Effector memory CD8-positive, alpha-beta T cell (primary cell): ENCODE measurements around the gene DENND1B.
"Not testable (repeated sequence)": the region's sequence is repeated elsewhere in the genome, so short reads cannot be mapped to it uniquely, and the experiment has no call there.

Experiments used
- ATAC-seq: fragments of 150-1000 bp; cut with Tn5 transposase; replicated peaks from 2 replicates; pipeline ENCODE4 v1.10.0; 2021; ENCODE audit warnings: mild to moderate bottlenecking, moderate library complexity
- DNase-seq, 3 experiments: peaks; one replicate each; pipeline ENCODE4 v3.0.0; 2021
- H3K27ac Mint-ChIP-seq, 2 donors: one replicate each; pipeline ENCODE4 v1.8.0; 2022; ENCODE audit warnings: mild to moderate bottlenecking in 2 of 2, mixed read lengths in 2 of 2, moderate library complexity in 2 of 2
- H3K27me3 Mint-ChIP-seq, 2 donors: one replicate each; pipeline ENCODE4 v1.8.0; 2022; ENCODE audit warnings: mixed read lengths in 2 of 2
- H3K36me3 Mint-ChIP-seq: one replicate; pipeline ENCODE4 v1.8.0; 2022; ENCODE audit warnings: mild to moderate bottlenecking, moderate library complexity, mixed read lengths; ENCODE audit not compliant: insufficient read depth
- H3K4me1 Mint-ChIP-seq, 2 donors: one replicate each; pipeline ENCODE4 v1.8.0; 2022; ENCODE audit warnings: low read depth in 2 of 2, mixed read lengths in 2 of 2
- H3K4me3 Mint-ChIP-seq, 2 donors: one replicate each; pipeline ENCODE4 v1.8.0; 2022; ENCODE audit warnings: mild to moderate bottlenecking in 2 of 2, mixed read lengths in 2 of 2, moderate library complexity in 2 of 2
- H3K9me3 Mint-ChIP-seq, 2 donors: one replicate each; pipeline ENCODE4 v1.8.0; 2022; ENCODE audit warnings: mixed read lengths in 2 of 2

The DENND1B gene

DNA sequence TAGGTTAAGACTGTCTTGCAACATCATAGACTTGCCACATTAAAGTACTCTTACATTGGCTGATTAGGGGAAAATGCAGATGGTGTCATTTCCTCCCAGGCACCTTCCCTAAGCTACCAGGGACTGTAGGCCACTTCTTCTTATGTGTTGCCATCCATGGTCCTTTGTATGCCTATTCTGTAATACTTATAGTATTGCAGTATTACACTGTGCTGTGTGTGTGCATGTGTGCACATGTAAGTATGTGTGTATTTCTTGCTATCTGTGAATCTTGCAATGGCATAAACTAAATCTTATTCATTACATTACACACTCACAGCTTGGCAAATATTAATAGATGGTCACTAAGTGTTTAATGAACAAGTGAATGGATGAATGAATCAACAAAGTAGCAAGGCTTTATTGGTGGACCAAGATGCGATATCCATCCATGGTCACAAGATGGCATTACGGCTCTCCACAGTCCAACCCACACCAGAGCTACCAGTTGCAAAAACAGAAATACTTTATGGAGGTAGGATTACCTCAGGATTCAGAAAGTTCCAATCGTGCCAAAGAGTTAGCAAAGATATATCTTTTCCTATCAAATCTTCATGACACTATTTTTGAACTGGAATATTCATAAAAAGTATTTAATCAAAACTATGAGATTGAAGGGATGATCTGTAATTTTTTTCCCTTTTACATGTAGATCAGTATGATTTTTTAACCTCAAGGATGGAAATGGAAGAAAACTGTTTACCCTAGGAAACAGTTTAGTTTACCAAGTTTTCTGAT, 160.2 kb downstream of the DENND1B start:
- no peak for ATAC-seq
- Mint-ChIP-seq H3K9me3 (no peaks in the 10 kb centered on the region), H3K4me1 (no peaks in the 10 kb centered on the region), H3K36me3 (no peaks in the 10 kb centered on the region), H3K4me3 (no peak overlapping the region), H3K27ac (no peak overlapping the region), H3K27me3 (no peaks in the 10 kb centered on the region)
- DNase-seq: peak in 1 of 3 experiments; percentile 2

DNA sequence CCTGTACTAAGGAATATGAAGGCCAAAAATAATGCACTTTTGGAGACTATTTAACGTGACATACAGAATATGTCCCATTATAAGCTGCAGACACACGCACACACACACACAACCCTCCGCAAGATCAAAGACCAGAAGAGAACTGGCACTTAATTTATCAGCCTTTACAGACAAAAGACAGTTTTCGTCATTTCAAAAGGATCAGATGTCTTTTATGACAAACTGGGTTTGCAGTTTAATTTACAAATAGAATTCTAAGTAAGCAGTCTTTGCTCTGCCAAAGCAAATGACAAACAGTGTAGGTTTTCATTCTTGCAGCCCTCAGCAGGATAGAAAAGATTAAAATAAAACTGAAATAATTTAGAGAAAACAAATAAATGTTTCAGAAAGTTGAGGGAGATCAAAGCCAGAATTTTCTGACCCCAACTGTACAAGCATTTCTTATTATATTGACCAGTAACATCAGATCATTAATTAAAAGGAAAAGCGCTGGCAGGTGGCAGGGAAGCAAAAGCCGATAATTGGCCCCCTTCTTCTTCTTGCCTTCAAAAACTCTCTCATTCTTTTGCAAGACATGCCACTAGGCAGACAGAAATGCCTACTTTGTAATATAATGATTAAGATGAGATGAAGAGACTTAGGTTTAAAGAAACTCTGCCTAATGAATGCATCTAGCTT, 169.0 kb downstream of the DENND1B start:
- H3K4me1 Mint-ChIP-seq: no peaks in the 10 kb centered on the region
- no peaks in the 10 kb centered on the region for H3K27me3 Mint-ChIP-seq
- H3K27ac Mint-ChIP-seq: no peak overlapping the region
- no peaks in the 10 kb centered on the region for H3K36me3 Mint-ChIP-seq
- ATAC-seq (no peak), DNase-seq (no peak)
- no peak overlapping the region for H3K4me3 Mint-ChIP-seq
- H3K9me3 Mint-ChIP-seq: no peaks in the 10 kb centered on the region

DNA sequence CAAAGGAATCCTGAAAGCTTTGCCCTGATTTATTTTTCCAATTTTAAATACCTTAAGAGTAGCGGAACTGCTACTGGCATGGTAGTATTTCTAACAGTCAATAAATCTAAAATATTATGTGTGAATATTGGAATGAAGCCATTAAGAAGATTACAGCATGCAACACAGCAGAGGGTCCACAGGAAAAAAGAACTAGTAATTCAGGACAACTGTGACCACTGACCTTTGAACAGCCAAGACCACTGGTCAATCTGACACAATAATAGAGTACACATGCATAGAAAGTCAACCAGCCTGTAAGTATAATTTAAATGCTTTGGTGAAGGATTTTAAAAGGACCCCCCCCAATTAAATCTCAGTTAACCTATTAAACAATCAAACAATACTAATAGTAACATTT, 171.0 kb downstream of the DENND1B start:
- ATAC-seq (no peak), DNase-seq (no peak)
- Mint-ChIP-seq H3K36me3 (no peaks in the 10 kb centered on the region), H3K27ac (no peak overlapping the region), H3K4me3 (no peak overlapping the region), H3K9me3 (no peaks in the 10 kb centered on the region), H3K4me1 (no peaks in the 10 kb centered on the region), H3K27me3 (no peaks in the 10 kb centered on the region)

GRCh38 chr1:197600751-197601150, 174.5 kb downstream of the DENND1B start:
- Mint-ChIP-seq H3K36me3 (no peaks in the 10 kb centered on the region), H3K27me3 (no peaks in the 10 kb centered on the region), H3K4me3 (no peak overlapping the region), H3K4me1 (no peaks in the 10 kb centered on the region), H3K27ac (no peak overlapping the region), H3K9me3 (no peaks in the 10 kb centered on the region)
- DNase-seq: no peak
- no peak for ATAC-seq

GRCh38 chr1:197599789-197600188, 175.5 kb downstream of the DENND1B start:
- DNase-seq (no peak), ATAC-seq (no peak)
- no peak overlapping the region for H3K4me3 Mint-ChIP-seq
- no peaks in the 10 kb centered on the region for H3K36me3 Mint-ChIP-seq
- no peaks in the 10 kb centered on the region for H3K4me1 Mint-ChIP-seq
- no peak overlapping the region for H3K27ac Mint-ChIP-seq
- H3K27me3 Mint-ChIP-seq: no peaks in the 10 kb centered on the region
- no peaks in the 10 kb centered on the region for H3K9me3 Mint-ChIP-seq

DNA sequence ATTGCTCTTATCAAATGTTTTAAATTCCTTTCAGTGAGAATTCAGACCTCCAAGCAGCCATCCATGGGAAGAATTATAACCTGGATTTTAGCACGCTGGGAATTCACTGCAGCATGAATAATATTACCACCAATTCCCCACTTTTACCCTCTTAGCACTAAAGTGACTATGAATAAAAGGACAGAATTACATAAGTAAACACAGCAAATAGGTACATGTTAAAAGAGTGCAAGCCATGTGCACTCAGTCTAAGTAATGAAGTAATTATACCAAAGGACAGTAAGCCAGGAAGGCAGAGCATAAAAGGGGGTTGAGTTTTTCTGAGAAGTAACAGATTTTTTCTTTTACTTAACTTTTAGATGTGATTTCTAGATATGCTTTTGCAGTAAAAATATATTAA, 176.3 kb downstream of the DENND1B start:
- Mint-ChIP-seq H3K4me3 (no peak overlapping the region), H3K36me3 (no peaks in the 10 kb centered on the region)

GRCh38 chr1:197595304-197595904, 179.9 kb downstream of the DENND1B start:
- peaks cover 7% of the 10 kb centered on the region for H3K36me3 Mint-ChIP-seq

More for the DNA sequence above, 176.3 kb downstream of the DENND1B start:
- H3K27me3 Mint-ChIP-seq: no peaks in the 10 kb centered on the region
- DNase-seq (no peak), ATAC-seq (no peak)
- H3K27ac Mint-ChIP-seq: no peak overlapping the region
- H3K4me1 Mint-ChIP-seq: no peaks in the 10 kb centered on the region
- no peaks in the 10 kb centered on the region for H3K9me3 Mint-ChIP-seq

DNA sequence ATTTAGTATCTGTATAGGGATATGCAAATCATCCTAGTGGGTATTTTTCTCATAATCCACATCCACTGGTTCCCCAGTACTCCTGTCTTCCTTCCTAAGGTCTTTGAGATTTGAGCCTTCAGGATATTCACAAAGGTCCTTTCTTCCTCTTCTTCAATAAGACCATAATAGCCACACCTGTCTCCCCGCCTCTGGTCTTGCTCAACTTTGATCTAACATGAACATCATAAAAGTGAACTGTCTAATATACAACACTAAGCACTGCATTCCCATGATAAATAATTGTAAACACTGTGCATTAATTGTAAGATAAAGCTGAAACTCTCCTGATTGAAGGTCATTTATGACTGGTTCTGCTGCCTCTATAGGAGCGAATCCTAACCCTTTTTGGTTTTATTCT, 184.6 kb downstream of the DENND1B start:
- DNase-seq: no peak
- H3K4me3 Mint-ChIP-seq: no peak overlapping the region
- H3K27ac Mint-ChIP-seq: no peak overlapping the region
- no peaks in the 10 kb centered on the region for H3K4me1 Mint-ChIP-seq
- H3K27me3 Mint-ChIP-seq: no peaks in the 10 kb centered on the region
- no peak for ATAC-seq
- H3K36me3 Mint-ChIP-seq: peaks cover 7% of the 10 kb centered on the region
- no peaks in the 10 kb centered on the region for H3K9me3 Mint-ChIP-seq

More at GRCh38 chr1:197595304-197595904, 179.9 kb downstream of the DENND1B start:
- Mint-ChIP-seq H3K27ac (peak overlapping the region in 1 of 2 donors; percentile 16), H3K27me3 (no peaks in the 10 kb centered on the region), H3K9me3 (no peaks in the 10 kb centered on the region), H3K4me1 (no peaks in the 10 kb centered on the region), H3K4me3 (no peak overlapping the region)
- DNase-seq: no peak
- ATAC-seq: no peak

GRCh38 chr1:197585809-197586208, 189.5 kb downstream of the DENND1B start:
- H3K27ac Mint-ChIP-seq: no peak overlapping the region
- no peak overlapping the region for H3K4me3 Mint-ChIP-seq
- ATAC-seq: no peak
- H3K36me3 Mint-ChIP-seq: peaks cover 5% of the 10 kb centered on the region
- H3K4me1 Mint-ChIP-seq: no peaks in the 10 kb centered on the region
- no peak for DNase-seq
- H3K9me3 Mint-ChIP-seq: no peaks in the 10 kb centered on the region
- H3K27me3 Mint-ChIP-seq: no peaks in the 10 kb centered on the region

GRCh38 chr1:197577580-197577979, 197.7 kb downstream of the DENND1B start:
- Mint-ChIP-seq H3K4me3 (no peak overlapping the region), H3K27me3 (no peaks in the 10 kb centered on the region), H3K36me3 (peaks cover 5% of the 10 kb centered on the region), H3K4me1 (no peaks in the 10 kb centered on the region), H3K27ac (no peak overlapping the region), H3K9me3 (no peaks in the 10 kb centered on the region)
- ATAC-seq: no peak
- DNase-seq: no peak

DNA sequence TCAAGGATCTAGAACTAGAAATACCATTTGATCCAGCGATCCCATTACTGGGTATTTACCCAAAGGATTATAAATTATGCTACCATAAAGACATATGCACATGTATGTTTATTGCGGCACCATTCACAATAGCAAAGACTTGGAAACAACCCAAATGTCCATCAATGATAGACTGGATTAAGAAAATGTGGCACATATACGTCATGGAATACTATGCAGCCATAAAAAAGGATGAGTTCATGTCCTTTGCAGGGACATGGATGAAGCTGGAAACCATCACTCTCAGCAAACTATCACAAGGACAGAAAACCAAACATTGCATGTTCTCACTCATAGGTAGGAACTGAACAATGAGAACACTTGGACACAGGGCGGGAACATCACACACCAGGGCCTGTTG, 199.7 kb downstream of the DENND1B start:
- ATAC-seq, H3K27ac Mint-ChIP-seq, H3K9me3 Mint-ChIP-seq, H3K36me3 Mint-ChIP-seq, DNase-seq, H3K27me3 Mint-ChIP-seq, H3K4me3 Mint-ChIP-seq, H3K4me1 Mint-ChIP-seq: not testable (repeated sequence)

DNA sequence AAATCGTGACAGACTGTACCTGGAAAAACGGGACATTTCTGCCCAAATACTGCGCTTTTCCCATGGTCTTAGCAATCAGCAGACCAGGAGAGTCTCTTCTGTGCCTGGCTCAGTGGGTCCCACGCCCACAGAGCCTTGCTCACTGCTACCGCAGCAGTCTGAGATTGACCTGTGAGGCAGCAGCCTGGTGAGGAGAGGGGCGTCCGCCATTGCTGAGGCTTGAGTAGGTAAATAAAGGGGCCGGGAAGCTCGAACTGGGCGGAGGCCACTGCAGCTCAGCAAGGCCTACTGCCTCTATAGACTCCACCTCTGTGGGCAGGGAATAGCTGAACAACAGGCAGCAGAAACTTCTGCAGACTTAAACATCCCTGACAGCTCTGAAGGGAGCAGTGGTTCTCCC, 203.1 kb downstream of the DENND1B start:
- Mint-ChIP-seq H3K4me1 (no peaks in the 10 kb centered on the region), H3K9me3 (no peaks in the 10 kb centered on the region), H3K4me3 (no peak overlapping the region), H3K27ac (no peak overlapping the region), H3K36me3 (peaks cover 2% of the 10 kb centered on the region), H3K27me3 (no peaks in the 10 kb centered on the region)
- ATAC-seq (no peak), DNase-seq (no peak)

GRCh38 chr1:197567442-197567841, 207.8 kb downstream of the DENND1B start:
- Mint-ChIP-seq H3K36me3 (peaks cover 2% of the 10 kb centered on the region), H3K4me1 (no peaks in the 10 kb centered on the region), H3K4me3 (no peak overlapping the region), H3K27ac (no peak overlapping the region), H3K27me3 (no peaks in the 10 kb centered on the region), H3K9me3 (peaks cover 0 to 5% of the 10 kb centered on the region in 2 donors)
- DNase-seq (no peak), ATAC-seq (no peak)

DNA sequence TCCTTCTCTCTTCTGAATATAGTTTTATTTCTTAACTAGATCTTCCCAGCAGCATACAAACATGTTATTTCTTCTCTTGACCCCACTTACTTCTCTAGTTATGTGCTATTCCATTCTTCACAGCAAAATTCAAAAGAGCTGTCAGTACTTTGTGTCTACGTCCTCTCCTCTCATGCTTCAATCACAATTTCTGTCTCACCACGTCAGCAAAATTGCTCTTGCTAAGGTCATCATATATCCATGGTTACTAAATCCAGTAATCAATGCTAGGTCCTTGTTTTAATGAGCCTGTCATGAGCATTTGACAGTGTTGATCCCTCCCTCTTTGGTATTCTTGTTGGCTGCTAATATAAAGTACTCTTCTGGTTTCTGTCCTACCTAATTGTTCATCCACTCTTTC, 214.2 kb downstream of the DENND1B start:
- ATAC-seq: no peak
- H3K9me3 Mint-ChIP-seq: no peaks in the 10 kb centered on the region
- H3K27me3 Mint-ChIP-seq: no peaks in the 10 kb centered on the region
- no peak overlapping the region for H3K27ac Mint-ChIP-seq
- no peaks in the 10 kb centered on the region for H3K4me1 Mint-ChIP-seq
- no peak for DNase-seq
- H3K4me3 Mint-ChIP-seq: no peak overlapping the region
- H3K36me3 Mint-ChIP-seq: no peaks in the 10 kb centered on the region
